ENCODE data around the gene HERC3. TPM values are rescaled to one million over a fixed set of nuclear protein-coding genes. Genes with fewer than 3 reads are reported as not detected.

The HERC3 gene
- total RNA-seq, 1 donor from 2014 or later = 14.2 TPM

DNA sequence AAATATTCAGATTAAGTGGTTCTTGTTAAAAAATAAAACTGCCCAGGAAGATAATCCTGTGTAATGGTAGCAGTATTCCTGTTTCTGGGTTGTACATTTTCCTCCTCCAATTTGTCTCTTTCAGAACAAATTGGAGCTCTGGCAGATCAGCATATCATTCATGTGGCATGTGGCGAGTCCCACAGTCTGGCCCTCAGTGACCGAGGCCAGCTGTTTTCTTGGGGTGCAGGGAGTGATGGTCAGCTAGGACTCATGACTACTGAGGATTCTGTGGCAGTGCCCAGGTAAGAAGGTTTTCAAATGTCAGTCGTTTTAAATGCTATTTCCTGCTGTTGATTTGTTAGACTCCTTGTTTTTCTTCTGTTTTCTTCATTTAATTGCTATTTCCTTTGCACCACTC, 57.4 kb downstream of the HERC3 start:
- no peaks in the 10 kb centered on the region for H3K27me3 Mint-ChIP-seq (ENCODE audit: insufficient read depth)
- H3K27ac Mint-ChIP-seq = no peak overlapping the region
- H3K9me3 Mint-ChIP-seq = no peaks in the 10 kb centered on the region
- intact Hi-C loops (cut with micrococcal nuclease) = no loop called here
- H3K36me3 Mint-ChIP-seq (ENCODE audit: low read depth) = peaks cover 6% of the 10 kb centered on the region
- H3K4me1 Mint-ChIP-seq (ENCODE audit: low read depth) = peaks cover 6% of the 10 kb centered on the region
- H3K4me3 Mint-ChIP-seq = no peak overlapping the region
- no peak for DNase-seq (ENCODE audit: low spot score)

DNA sequence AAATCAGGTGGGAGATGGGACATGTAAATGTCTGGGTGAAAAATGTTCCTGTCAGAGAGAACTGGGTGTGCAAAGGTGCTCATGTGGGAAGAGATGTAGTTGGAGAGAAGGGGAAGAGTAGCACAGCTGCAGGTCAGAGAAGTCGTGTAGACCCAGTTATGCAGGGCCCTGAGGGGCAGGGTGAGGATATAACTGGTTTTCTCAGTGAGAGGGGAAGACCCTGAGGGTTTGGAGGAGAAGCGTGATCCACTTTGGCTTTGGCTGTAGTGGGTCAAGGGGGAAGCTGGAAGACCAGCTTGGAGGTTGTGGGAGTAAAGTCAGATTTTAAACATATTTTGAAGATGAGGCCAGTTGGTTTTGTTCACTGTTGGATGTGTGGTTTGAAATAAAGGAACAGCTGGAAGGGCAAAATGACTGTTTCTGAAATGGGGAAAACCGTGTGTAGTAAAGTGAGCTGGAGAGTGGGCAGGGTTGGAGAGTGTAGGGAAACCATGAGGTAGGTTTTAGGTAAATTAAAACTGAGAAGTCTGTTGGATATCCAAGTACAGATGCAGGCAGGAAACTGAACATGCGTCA, 61.2 kb downstream of the HERC3 start:
- no peak overlapping the region for H3K4me3 Mint-ChIP-seq
- no peaks in the 10 kb centered on the region for H3K9me3 Mint-ChIP-seq
- H3K27ac Mint-ChIP-seq = no peak overlapping the region
- H3K4me1 Mint-ChIP-seq (ENCODE audit: low read depth) = peaks cover 6% of the 10 kb centered on the region
- no peaks in the 10 kb centered on the region for H3K27me3 Mint-ChIP-seq (ENCODE audit: insufficient read depth)
- no peak for DNase-seq (ENCODE audit: low spot score)
- H3K36me3 Mint-ChIP-seq (ENCODE audit: low read depth) = peaks cover 25% of the 10 kb centered on the region
- intact Hi-C loops (cut with micrococcal nuclease) = no loop called here

DNA sequence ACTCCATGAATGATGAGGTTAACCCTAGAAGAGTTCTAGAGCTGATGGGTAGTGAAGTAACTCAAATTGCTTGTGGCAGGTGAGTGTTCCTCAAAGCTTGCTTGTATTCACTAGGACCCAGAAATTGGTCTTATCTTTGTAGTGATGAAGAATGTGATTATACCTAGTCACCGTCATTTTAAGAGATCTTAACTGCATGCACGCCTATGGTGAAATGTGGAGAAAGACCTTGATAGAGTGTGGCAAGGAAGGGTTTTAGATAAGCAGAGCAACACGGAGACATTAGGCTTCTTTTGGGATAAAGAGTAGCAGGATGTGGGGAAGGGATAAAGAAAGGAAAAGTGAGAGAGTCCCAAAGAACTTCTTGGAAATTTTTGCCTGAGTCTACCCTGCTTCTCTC, 62.9 kb downstream of the HERC3 start:
- intact Hi-C loops (cut with micrococcal nuclease) = no loop called here
- DNase-seq (ENCODE audit: low spot score) = no peak
- Mint-ChIP-seq H3K9me3 (no peaks in the 10 kb centered on the region), H3K4me3 (no peak overlapping the region), H3K27ac (no peak overlapping the region), H3K36me3 (ENCODE audit: low read depth) (peaks cover 25% of the 10 kb centered on the region), H3K4me1 (ENCODE audit: low read depth) (peaks cover 12% of the 10 kb centered on the region), H3K27me3 (ENCODE audit: insufficient read depth) (no peaks in the 10 kb centered on the region)

DNA sequence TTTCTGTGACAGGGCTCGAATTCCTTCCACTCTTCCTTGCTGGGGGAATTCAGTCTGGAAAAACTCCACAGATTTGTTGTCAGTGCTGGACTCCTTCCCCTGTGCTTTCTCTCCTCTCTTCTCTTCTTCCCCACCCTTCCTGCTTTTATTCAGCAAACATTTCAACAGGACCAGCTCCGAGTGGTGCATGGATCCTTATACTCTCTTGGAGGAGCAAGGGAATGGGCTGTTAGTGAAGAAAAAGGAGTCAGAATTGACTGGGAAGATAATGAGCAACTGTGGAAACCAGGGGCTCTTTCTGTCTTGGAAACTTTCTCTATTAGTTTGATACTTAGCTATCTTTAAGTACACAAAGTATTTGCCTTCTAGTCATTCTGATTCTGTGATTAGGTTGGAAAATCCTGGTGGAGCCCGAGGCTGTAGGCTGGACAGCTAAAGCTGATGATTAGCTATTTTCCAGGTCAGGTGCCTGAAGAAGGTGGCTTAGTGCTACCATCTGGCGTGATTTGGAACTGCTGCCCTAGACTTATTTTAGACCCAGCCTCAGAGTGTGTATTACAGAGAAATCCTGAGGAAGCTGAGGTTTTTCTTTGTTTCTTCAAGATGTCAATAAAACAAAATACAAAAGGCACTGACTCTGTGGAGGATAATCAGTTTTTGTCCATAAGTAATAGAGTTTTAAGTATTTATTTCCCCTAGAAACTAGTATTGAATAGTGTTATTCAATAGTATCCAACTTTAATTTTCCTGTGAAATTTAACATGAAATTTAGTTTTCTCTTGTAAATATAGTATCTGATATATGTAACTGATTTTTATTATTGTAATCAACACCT, 67.0 kb downstream of the HERC3 start:
- Mint-ChIP-seq H3K4me1 (ENCODE audit: low read depth) (peaks cover 12% of the 10 kb centered on the region), H3K36me3 (ENCODE audit: low read depth) (peaks cover 23% of the 10 kb centered on the region), H3K27me3 (ENCODE audit: insufficient read depth) (no peaks in the 10 kb centered on the region), H3K4me3 (no peak overlapping the region), H3K27ac (no peak overlapping the region), H3K9me3 (no peaks in the 10 kb centered on the region)
- intact Hi-C loops (cut with micrococcal nuclease) = loop anchor here (1.0 to 2.0 kb wide), 3 partner anchors 66 to 133 kb away; partner anchors contain the start of gene HERC3
- DNase-seq (ENCODE audit: low spot score) = no peak

DNA sequence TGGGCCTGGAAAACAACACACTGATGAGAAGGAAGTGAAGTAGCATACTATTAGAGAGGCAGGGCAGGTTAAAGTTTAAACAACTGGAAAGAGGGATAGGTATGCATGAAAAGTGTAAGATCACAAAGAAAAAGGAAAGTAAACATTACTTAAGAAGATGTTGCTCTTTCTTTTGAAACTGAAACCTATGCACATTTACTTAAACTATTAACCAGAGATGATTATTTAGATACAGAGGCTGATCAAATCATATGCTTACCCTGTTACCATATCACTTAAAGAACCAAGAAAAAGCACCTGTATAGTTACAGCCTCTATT, 67.6 kb downstream of the HERC3 start:
- Mint-ChIP-seq H3K4me3 (no peak overlapping the region), H3K36me3 (ENCODE audit: low read depth) (peaks cover 24% of the 10 kb centered on the region), H3K4me1 (ENCODE audit: low read depth) (peaks cover 12% of the 10 kb centered on the region), H3K9me3 (no peaks in the 10 kb centered on the region), H3K27me3 (ENCODE audit: insufficient read depth) (no peaks in the 10 kb centered on the region), H3K27ac (no peak overlapping the region)
- intact Hi-C loops (cut with micrococcal nuclease) = loop anchor here (1.0 to 2.0 kb wide), 3 partner anchors 67 to 134 kb away; partner anchors contain the start of gene HERC3
- no peak for DNase-seq (ENCODE audit: low spot score)

DNA sequence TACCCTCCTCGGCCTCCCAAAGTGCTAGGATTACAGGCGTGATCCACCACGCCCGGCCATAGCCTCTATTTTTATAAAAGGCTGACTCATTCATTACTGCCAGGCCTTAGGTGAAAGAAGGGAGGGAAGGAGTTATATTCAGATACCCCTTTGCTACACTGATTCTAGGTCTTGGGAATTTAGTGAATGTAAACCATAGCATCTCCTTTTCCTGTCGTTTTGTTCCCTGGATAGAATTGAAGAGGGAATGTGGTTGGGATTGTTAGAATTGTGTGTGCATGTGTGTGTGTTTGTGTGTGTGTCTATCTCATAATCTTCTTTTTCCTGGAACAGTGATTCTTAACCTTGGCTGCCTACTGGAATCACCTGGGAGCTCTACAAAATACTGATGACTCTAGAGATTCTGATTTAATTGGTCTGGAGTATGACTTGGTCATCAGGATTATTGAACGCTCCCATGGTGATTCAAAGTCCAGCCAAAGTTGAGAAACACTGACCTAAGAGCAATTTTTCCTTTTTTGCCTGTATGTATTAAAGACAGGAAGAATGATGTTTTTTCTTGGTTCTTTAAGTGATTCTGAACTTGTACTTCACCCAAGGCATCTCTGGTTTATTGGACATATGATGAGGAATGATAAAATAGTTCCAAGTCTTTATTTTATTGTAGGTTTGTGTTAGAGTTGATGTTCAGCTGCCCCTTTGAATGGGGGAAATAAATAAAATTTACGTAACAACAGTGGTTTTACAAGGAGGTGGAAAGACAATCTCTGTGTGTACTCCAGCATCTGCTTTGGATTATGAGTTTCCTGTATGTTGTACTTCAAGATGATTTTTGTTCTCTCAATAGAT, 68.4 kb downstream of the HERC3 start:
- no peak for DNase-seq (ENCODE audit: low spot score)
- intact Hi-C loops (cut with micrococcal nuclease) = no loop called here
- no peaks in the 10 kb centered on the region for H3K27me3 Mint-ChIP-seq (ENCODE audit: insufficient read depth)
- H3K27ac Mint-ChIP-seq = no peak overlapping the region
- no peak overlapping the region for H3K4me3 Mint-ChIP-seq
- H3K9me3 Mint-ChIP-seq = no peaks in the 10 kb centered on the region
- H3K4me1 Mint-ChIP-seq (ENCODE audit: low read depth) = peaks cover 12% of the 10 kb centered on the region
- H3K36me3 Mint-ChIP-seq (ENCODE audit: low read depth) = peaks cover 17% of the 10 kb centered on the region

DNA sequence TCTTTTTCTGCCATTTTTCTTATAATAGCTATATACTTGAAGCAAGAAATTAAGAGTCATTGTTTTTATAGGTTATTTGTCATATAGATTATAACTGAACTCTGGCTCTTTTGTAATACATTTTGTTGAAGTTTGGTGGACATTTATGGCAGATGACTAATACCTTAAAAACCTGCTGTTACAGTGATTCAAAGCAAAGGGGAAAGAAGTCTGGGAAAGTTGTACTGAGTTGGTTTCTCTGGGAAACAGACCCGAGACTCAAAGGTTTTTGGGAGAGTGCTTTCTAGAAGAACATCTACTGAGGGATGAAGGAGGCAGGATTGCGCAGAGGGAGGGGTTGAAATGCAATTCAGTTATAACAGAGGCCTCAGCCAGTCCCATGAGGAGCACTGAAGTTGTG, 69.5 kb downstream of the HERC3 start:
- Mint-ChIP-seq H3K9me3 (no peaks in the 10 kb centered on the region), H3K4me3 (no peak overlapping the region), H3K27me3 (ENCODE audit: insufficient read depth) (no peaks in the 10 kb centered on the region), H3K4me1 (ENCODE audit: low read depth) (peaks cover 12% of the 10 kb centered on the region), H3K36me3 (ENCODE audit: low read depth) (peaks cover 10% of the 10 kb centered on the region), H3K27ac (no peak overlapping the region)
- intact Hi-C loops (cut with micrococcal nuclease) = no loop called here
- no peak for DNase-seq (ENCODE audit: low spot score)

DNA sequence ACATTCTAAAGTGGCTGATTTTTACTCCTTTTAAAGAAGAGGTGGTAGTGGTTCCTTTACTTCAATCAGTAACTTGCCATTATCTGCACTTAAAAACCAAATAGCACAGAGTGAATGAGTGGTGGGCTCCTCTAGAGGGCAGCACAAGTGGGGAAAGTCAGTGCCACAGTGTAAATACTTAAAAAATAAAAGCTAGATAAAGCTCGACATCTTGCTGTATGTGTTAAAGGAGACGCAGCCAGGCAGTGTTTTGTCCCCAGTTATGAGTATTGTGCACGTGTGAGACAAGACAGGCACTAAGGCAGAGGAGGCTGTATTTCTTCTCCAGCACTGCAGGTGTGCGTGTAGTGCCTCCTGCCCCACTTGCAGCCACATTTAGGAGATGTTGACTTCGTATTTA, 80.7 kb downstream of the HERC3 start:
- H3K4me1 Mint-ChIP-seq (ENCODE audit: low read depth) = no peaks in the 10 kb centered on the region
- H3K27me3 Mint-ChIP-seq (ENCODE audit: insufficient read depth) = no peaks in the 10 kb centered on the region
- no peak for DNase-seq (ENCODE audit: low spot score)
- intact Hi-C loops (cut with micrococcal nuclease) = loop anchor here (5.0 kb wide), 2 partner anchors 144 to 349 kb away; no protein-coding TSS in a partner anchor
- no peaks in the 10 kb centered on the region for H3K9me3 Mint-ChIP-seq
- no peak overlapping the region for H3K4me3 Mint-ChIP-seq
- peaks cover 15% of the 10 kb centered on the region for H3K36me3 Mint-ChIP-seq (ENCODE audit: low read depth)
- H3K27ac Mint-ChIP-seq = no peak overlapping the region

DNA sequence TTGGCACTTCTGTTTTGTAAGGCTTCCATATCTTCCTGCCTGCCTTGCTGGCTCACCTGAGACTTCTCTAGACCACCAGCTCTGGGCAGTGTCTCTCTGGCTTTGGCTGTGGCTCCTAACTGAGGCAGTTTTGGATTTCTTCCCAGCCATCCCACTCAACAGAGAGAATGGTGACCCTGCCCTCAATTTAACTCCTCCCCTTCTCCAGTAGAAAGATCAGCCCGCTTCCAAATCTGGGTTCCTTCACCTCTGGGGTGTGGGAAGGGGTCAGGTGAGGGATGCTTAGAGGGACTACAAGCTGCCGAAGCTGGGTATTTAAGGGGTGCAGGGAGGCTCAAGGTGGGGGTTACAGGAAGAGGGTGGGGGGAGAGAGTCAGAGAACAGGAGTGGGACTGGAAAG, 81.6 kb downstream of the HERC3 start:
- H3K4me3 Mint-ChIP-seq = no peak overlapping the region
- no peak overlapping the region for H3K27ac Mint-ChIP-seq
- no peaks in the 10 kb centered on the region for H3K4me1 Mint-ChIP-seq (ENCODE audit: low read depth)
- H3K36me3 Mint-ChIP-seq (ENCODE audit: low read depth) = peaks cover 15% of the 10 kb centered on the region
- intact Hi-C loops (cut with micrococcal nuclease) = loop anchor here (5.0 kb wide), 2 partner anchors 143 to 348 kb away; no protein-coding TSS in a partner anchor
- H3K9me3 Mint-ChIP-seq = no peaks in the 10 kb centered on the region
- no peaks in the 10 kb centered on the region for H3K27me3 Mint-ChIP-seq (ENCODE audit: insufficient read depth)
- no peak for DNase-seq (ENCODE audit: low spot score)

DNA sequence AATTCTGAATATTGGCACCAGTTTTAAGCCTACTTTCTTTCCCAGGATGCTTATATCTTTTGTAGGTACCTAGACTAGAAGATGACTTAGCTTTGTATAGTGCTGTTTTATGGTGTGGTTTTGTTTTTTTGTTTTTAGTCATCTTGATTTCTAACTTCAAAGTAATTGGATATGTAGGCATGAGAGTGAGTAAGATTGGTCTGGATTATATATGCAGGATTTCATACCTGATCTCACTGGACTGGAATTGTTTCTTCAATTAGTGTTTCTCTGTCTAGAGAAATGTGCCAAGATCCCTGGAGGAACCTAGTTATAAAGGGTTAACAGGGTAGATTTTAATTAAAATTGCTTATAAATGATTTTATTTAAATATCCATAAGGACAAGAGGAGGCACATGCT, 82.3 kb downstream of the HERC3 start:
- no peak overlapping the region for H3K27ac Mint-ChIP-seq
- intact Hi-C loops (cut with micrococcal nuclease) = loop anchor here (5.0 kb wide), 2 partner anchors 143 to 348 kb away; no protein-coding TSS in a partner anchor
- H3K27me3 Mint-ChIP-seq (ENCODE audit: insufficient read depth) = no peaks in the 10 kb centered on the region
- no peak for DNase-seq (ENCODE audit: low spot score)
- H3K9me3 Mint-ChIP-seq = no peaks in the 10 kb centered on the region
- no peak overlapping the region for H3K4me3 Mint-ChIP-seq
- peaks cover 18% of the 10 kb centered on the region for H3K36me3 Mint-ChIP-seq (ENCODE audit: low read depth)
- no peaks in the 10 kb centered on the region for H3K4me1 Mint-ChIP-seq (ENCODE audit: low read depth)

DNA sequence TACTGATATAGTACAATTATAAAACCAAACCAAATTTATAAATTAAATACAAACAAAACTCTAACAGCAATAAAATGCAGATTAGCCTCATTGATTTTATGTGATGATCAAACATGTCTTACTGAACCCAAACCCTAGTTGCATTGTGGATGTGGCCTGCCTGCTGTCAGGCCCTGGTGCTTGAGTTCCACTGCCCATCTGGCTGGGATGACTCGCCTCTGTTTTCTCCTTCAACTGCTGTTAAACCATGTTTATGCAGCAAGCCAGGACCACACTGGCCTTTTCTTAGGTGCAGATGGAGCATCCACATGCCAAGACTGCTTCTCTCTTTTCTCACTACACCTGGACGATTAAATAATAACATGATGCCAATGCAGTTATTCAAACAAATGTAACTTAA, 82.7 kb downstream of the HERC3 start:
- peaks cover 20% of the 10 kb centered on the region for H3K36me3 Mint-ChIP-seq (ENCODE audit: low read depth)
- intact Hi-C loops (cut with micrococcal nuclease) = loop anchor here (5.0 kb wide), 2 partner anchors 142 to 347 kb away; no protein-coding TSS in a partner anchor
- no peak overlapping the region for H3K4me3 Mint-ChIP-seq

DNA sequence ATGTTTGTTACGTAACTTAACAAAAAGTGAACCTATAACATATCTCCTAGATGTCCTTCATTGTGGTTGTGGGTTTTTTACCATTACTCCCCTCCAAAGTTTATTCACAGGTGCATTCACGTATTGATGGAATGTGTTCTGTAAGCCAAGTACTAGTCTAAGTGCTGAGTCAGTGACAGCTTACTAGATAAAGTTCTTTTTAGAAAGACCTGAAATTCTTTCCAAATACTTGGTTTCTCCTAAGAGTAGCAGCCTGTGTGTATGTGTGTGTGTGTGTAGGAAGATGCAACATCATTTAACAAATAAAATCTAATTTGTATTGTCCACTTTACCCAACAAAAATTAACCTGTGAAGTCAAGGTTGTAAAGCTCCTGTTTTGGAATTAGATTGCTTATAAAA, 83.3 kb downstream of the HERC3 start:
- no peak for DNase-seq (ENCODE audit: low spot score)
- H3K4me1 Mint-ChIP-seq (ENCODE audit: low read depth) = no peaks in the 10 kb centered on the region
- intact Hi-C loops (cut with micrococcal nuclease) = no loop called here
- H3K4me3 Mint-ChIP-seq = no peak overlapping the region
- H3K36me3 Mint-ChIP-seq (ENCODE audit: low read depth) = peaks cover 21% of the 10 kb centered on the region
- H3K27ac Mint-ChIP-seq = no peak overlapping the region
- H3K9me3 Mint-ChIP-seq = no peaks in the 10 kb centered on the region
- no peaks in the 10 kb centered on the region for H3K27me3 Mint-ChIP-seq (ENCODE audit: insufficient read depth)

More for the DNA sequence above, 82.7 kb downstream of the HERC3 start:
- DNase-seq (ENCODE audit: low spot score) = no peak
- no peaks in the 10 kb centered on the region for H3K4me1 Mint-ChIP-seq (ENCODE audit: low read depth)
- no peaks in the 10 kb centered on the region for H3K9me3 Mint-ChIP-seq
- no peaks in the 10 kb centered on the region for H3K27me3 Mint-ChIP-seq (ENCODE audit: insufficient read depth)
- H3K27ac Mint-ChIP-seq = no peak overlapping the region

DNA sequence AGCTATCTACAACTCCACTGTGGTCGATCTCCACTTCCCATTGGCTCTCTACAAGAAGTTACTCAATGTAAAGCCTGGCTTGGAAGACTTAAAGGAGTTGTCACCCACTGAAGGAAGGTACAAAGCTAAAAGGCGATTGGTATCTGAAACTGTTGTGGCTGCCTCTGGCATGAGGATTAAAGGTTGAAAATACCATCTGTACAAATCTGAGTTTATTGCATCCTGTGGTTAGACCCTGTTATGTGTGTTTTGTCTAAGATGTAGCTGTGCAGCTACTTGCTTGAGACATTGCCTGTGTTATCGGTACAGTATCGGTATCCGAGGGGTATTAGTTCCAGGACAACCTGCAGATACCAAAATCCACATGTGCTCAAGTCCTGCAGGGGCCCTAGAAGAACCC, 88.9 kb downstream of the HERC3 start:
- Mint-ChIP-seq H3K27me3 (ENCODE audit: insufficient read depth) (no peaks in the 10 kb centered on the region), H3K27ac (no peak overlapping the region), H3K9me3 (no peaks in the 10 kb centered on the region), H3K4me3 (no peak overlapping the region), H3K36me3 (ENCODE audit: low read depth) (peaks cover 38% of the 10 kb centered on the region), H3K4me1 (ENCODE audit: low read depth) (no peaks in the 10 kb centered on the region)
- intact Hi-C loops (cut with micrococcal nuclease) = no loop called here
- no peak for DNase-seq (ENCODE audit: low spot score)
